ENCODE data around the gene VMAC. TPM values are rescaled to one million over a fixed set of nuclear protein-coding genes. Genes with fewer than 3 reads are reported as not detected.

Gene VMAC
- total and polyA plus RNA-seq, 2 of the 8 experiments (the other 6 are each of a cell fraction or from before 2014, with no cell fraction given) = 1.3 to 2.2 TPM

DNA sequence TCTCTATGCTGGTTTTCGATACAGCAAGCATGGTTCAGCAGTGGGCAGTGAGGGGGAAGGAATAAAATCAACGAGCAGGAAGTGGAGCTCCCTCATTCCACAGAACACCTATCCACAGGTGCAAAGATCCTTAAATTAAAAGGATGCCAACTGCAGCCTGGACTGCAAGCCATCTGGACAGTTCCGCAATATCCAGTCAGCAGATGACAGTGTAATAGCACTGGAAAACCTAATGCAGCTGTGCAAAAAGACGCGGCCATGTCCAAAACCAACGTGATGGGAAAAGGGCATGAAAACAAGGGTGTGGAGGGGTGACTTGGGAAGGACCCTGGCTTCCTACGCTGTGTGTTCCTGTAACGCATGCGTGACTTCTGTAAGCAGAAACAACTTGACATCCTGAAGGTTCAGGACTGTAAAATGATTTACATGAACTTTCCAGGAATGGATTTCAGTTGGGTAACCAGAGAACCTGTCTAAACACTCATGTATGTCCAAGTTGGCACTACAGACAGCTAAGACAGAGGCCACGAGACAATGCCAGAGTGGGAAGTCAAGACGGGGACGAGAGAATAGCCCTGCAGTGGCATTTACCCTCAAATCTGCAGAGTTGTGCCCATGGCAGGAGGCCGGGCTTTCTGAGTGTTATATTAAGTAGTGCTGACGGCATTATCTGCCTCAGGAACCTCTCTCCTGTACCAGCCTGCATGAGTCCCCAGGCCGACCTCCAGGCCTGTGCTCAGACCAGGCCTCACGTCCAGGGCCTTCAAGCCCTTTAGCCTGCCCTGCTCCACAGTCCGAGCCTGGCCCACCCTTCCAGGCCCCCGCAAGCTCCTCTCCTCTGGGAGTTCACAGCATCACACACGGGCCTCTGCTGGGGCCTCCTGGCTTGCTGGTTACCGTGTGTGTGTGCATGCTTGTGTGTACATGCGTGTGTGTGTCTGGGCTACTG is 35.9 kb downstream of the VMAC start:
- CTCF ChIA-PET (ENCODE audit: partially characterized antibody) = interaction anchor here (0.6 to 3.0 kb wide), 4 partner anchors 16 to 136 kb away, joined by 3 to 12 read pairs (median 3); no protein-coding TSS in a partner anchor
- 91% methylated on average over 21 of the region's 21 CpGs; no CpG with 5 or more reads in 1 of the 2 experiments for WGBS, 2 experiments (ENCODE audit: extremely low coverage in 1 of 2, insufficient coverage in 1 of 2, insufficient read length in 1 of 2, insufficient replicate concordance in 2 of 2, low coverage in 1 of 2, low lambda C conversion rate in 2 of 2, missing lambda C conversion rate in 1 of 2)
- POLR2A ChIA-PET (ENCODE audit: partially characterized antibody) = no interaction called here
- Histone ChIP-seq H3K27me3 (replicated peaks in 1 of 4; ENCODE audit: control insufficient read depth in 3 of 4, extremely low read depth in 1 of 4, insufficient read depth in 3 of 4, low read length in 3 of 4) (no peaks in the 10 kb centered on the region), H3K56ac (replicated peaks; ENCODE audit: insufficient read length, low read depth, low read length) (no peak overlapping the region), H4K8ac (ENCODE audit: extremely low read depth, insufficient read depth, low read length) (no peak overlapping the region), H3K27ac (ENCODE audit: low read depth, low read length) (no peak overlapping the region), H3K14ac (ENCODE audit: insufficient read length) (no peak overlapping the region), H2BK15ac (ENCODE audit: low read length) (no peak overlapping the region), H3K9me3 (ENCODE audit: insufficient read depth in 2 of 2, low read depth in 1 of 2, low read length in 1 of 2) (no peaks in the 10 kb centered on the region), H2BK12ac (ENCODE audit: low read depth, low read length) (no peak overlapping the region), H4K91ac (replicated peaks; ENCODE audit: insufficient read length, low read length) (no peak overlapping the region), H3K9ac (replicated peaks in 1 of 4; ENCODE audit: extremely low read depth in 1 of 4, low read depth in 3 of 4, low read length in 3 of 4) (no peak overlapping the region), H3K4ac (replicated peaks; ENCODE audit: insufficient read length, low read depth, low read length) (no peak overlapping the region), H3K36me3 (ENCODE audit: control insufficient read depth in 2 of 4, insufficient read depth in 4 of 4, low read length in 3 of 4) (peaks cover 0 to 32% (median 9%) of the 10 kb centered on the region in 4 experiments; a peak in 5 of 8 replicates), H3K23me2 (ENCODE audit: low read depth, low read length) (no peaks in the 10 kb centered on the region), H3K79me2 (ENCODE audit: control insufficient read depth in 1 of 2, insufficient read depth in 2 of 2, low read length in 2 of 2) (peaks cover 0 to 42% of the 10 kb centered on the region in 2 experiments; a peak in 2 of 4 replicates), H3K4me1 (replicated peaks in 1 of 4; ENCODE audit: control insufficient read depth in 3 of 4, insufficient read depth in 4 of 4, low read length in 3 of 4) (no peaks in the 10 kb centered on the region; a peak in 1 of 7 replicates), H4K20me1 (replicated peaks in 1 of 2; ENCODE audit: control insufficient read depth in 1 of 2, insufficient read depth in 2 of 2, low read length in 2 of 2) (peaks cover 23 to 25% of the 10 kb centered on the region in 2 experiments), H3K79me1 (ENCODE audit: low read depth, low read length) (peaks cover 27% of the 10 kb centered on the region), H3K18ac (ENCODE audit: extremely low read depth, low read length) (no peak overlapping the region), H2BK120ac (replicated peaks; ENCODE audit: low read depth, low read length) (no peak overlapping the region), H3K4me2 (ENCODE audit: insufficient read depth in 1 of 2, low read depth in 2 of 2, low read length in 2 of 2) (no peak overlapping the region), H2AK5ac (ENCODE audit: low read depth, low read length) (no peak overlapping the region), H2BK20ac (ENCODE audit: low read length) (no peak overlapping the region), H2AFZ (ENCODE audit: low read length) (no peak overlapping the region), H3K4me3 (ENCODE audit: extremely low read depth in 1 of 4, insufficient read depth in 2 of 4, low read depth in 3 of 4, low read length in 4 of 4) (no peak overlapping the region), H2BK5ac (ENCODE audit: low read depth, low read length) (no peak overlapping the region), H4K5ac (ENCODE audit: insufficient read length, low read depth, low read length) (no peak overlapping the region), H3K23ac (ENCODE audit: insufficient read length) (no peak overlapping the region)
- FAIRE-seq = no peak
- no peak for DNase-seq (ENCODE audit: low read depth in 1 of 2, low spot score in 2 of 2)
- TF ChIP-seq SUZ12 (IDR thresholded peaks at IDR 0.05; ENCODE audit: low read length) = no peak
- no peak for TF ChIP-seq RAD21 (IDR thresholded peaks at IDR 0.05 in 1 of 2, conservative IDR thresholded peaks at IDR 0.05 in 1 of 2; ENCODE audit: low read depth in 2 of 2, low read length in 2 of 2)
- TF ChIP-seq, protein P1, sequence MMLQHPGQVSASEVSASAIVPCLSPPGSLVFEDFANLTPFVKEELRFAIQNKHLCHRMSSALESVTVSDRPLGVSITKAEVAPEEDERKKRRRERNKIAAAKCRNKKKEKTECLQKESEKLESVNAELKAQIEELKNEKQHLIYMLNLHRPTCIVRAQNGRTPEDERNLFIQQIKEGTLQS (IDR thresholded peaks at IDR 0.05; ENCODE audit: insufficient read depth, low read depth, low read length) = no peak
- TF ChIP-seq MAFK (IDR thresholded peaks at IDR 0.05; ENCODE audit: low read depth, low read length) = no peak
- TF ChIP-seq ASH2L (IDR thresholded peaks at IDR 0.05; ENCODE audit: low read length) = no peak
- no peak for TF ChIP-seq SRF (IDR thresholded peaks at IDR 0.05; ENCODE audit: low read depth, low read length)
- no peak for TF ChIP-seq SP2 (IDR thresholded peaks at IDR 0.05; ENCODE audit: low read length)
- TF ChIP-seq RNF2 (IDR thresholded peaks at IDR 0.05; ENCODE audit: borderline replicate concordance, low read depth, low read length, missing control alignments, poor library complexity, severe bottlenecking) = no peak
- TF ChIP-seq CREB1 (IDR thresholded peaks at IDR 0.05) = no peak
- no peak for TF ChIP-seq CHD2 (IDR thresholded peaks at IDR 0.05; ENCODE audit: low read length)
- no peak for TF ChIP-seq YY1 (IDR thresholded peaks at IDR 0.05; ENCODE audit: low read depth, low read length)
